Hematopoietic multipotent progenitor cell treated with erythropoietin and hydrocortisone succinate and interleukin-3 and kit ligand, for 4 days (in vitro differentiated cells): ENCODE measurements around the gene AASS.
"Not testable (repeated sequence)": the region's sequence is repeated elsewhere in the genome, so short reads cannot be mapped to it uniquely, and the experiment has no call there.

Source experiments
- DNase-seq: peaks from one replicate; pipeline ENCODE4 v3.0.0-alpha.2; 2015

AASS gene

GRCh38 chr7:122143751-122144711, at the start of gene AASS:
TSS of gene AASS (minus strand) at chr7:122144249. CDS start at chr7:122133726, 10,523 bp downstream.
- peak; percentile 96 for DNase-seq

- DNase-seq, result no peak
Measured at GRCh38 chr7:122188785-122189184, 44.7 kb upstream of the AASS start.

GRCh38 chr7:122183106-122183505, 39.1 kb upstream of the AASS start:
- no peak for DNase-seq

- DNase-seq, result no peak
Measured at GRCh38 chr7:122182081-122182480, 38.0 kb upstream of the AASS start.

GRCh38 chr7:122172144-122172543, 28.1 kb upstream of the AASS start:
- not testable (repeated sequence) for DNase-seq

- no peak for DNase-seq
Measured at GRCh38 chr7:122166740-122167139, 22.7 kb upstream of the AASS start.

- DNase-seq, result no peak
Measured at GRCh38 chr7:122166275-122166674, 22.2 kb upstream of the AASS start.

- no peak for DNase-seq
Measured at GRCh38 chr7:122161628-122162027, 17.6 kb upstream of the AASS start.

- DNase-seq, result no peak
Measured at GRCh38 chr7:122155566-122155965, 11.5 kb upstream of the AASS start.

GRCh38 chr7:122148878-122149277, 4.8 kb upstream of the AASS start:
- DNase-seq, result no peak

- DNase-seq, result no peak
Measured at GRCh38 chr7:122148081-122148480, 4.0 kb upstream of the AASS start.

- no peak for DNase-seq
Measured at GRCh38 chr7:122145937-122146645, 2.0 kb upstream of the AASS start.

- DNase-seq, result peak; percentile 19
Measured at GRCh38 chr7:122143376-122143750, 686 bp downstream of the AASS start.

GRCh38 chr7:122140918-122141317, 3.1 kb downstream of the AASS start:
- no peak for DNase-seq

GRCh38 chr7:122137251-122138077, 6.6 kb downstream of the AASS start:
- DNase-seq, result peak; percentile 50

- no peak for DNase-seq
Measured at GRCh38 chr7:122136639-122137245, 7.3 kb downstream of the AASS start.

- DNase-seq, result no peak
Measured at GRCh38 chr7:122136078-122136477, 8.0 kb downstream of the AASS start.

GRCh38 chr7:122135275-122135674, 8.8 kb downstream of the AASS start:
- no peak for DNase-seq

GRCh38 chr7:122134793-122135192, 9.3 kb downstream of the AASS start:
- DNase-seq, result not testable (repeated sequence)

- DNase-seq, result no peak
Measured at GRCh38 chr7:122133477-122133876, 10.6 kb downstream of the AASS start.

GRCh38 chr7:122132341-122132740, 11.7 kb downstream of the AASS start:
- DNase-seq, result no peak

GRCh38 chr7:122123746-122124145, 20.3 kb downstream of the AASS start:
- DNase-seq, result no peak

GRCh38 chr7:122118757-122119156, 25.3 kb downstream of the AASS start:
- no peak for DNase-seq
